Liver (tissue), 9 donors: ENCODE measurements around the gene UTP4. TPM values are rescaled to one million over a fixed set of nuclear protein-coding genes. Genes with fewer than 3 reads are reported as not detected.

Source experiments
- DNase-seq: peaks from one replicate; pipeline ENCODE4 v3.0.0-alpha.2; 2017; ENCODE audit warnings: low spot score
- H3K27ac ChIP-seq, 2 donors: one replicate each; pipeline ENCODE4 v1.7.0; 2013; ENCODE audit warnings: inconsistent platforms in 2 of 2, low read length in 2 of 2, control low read depth in 1 of 2, low read depth in 1 of 2, mild to moderate bottlenecking in 1 of 2
- H3K27me3 ChIP-seq, 4 donors: one replicate each; pipeline versions ENCODE4 v1.6.1 to v1.7.0; 2013; ENCODE audit warnings: low read length in 3 of 4, inconsistent platforms in 1 of 4, mild to moderate bottlenecking in 1 of 4, moderate library complexity in 1 of 4; ENCODE audit not compliant: control insufficient read depth in 4 of 4, insufficient read depth in 4 of 4
- H3K36me3 ChIP-seq, 4 donors: one replicate each; pipeline versions ENCODE4 v1.6.1 to v1.7.0; 2013; ENCODE audit warnings: low read length in 3 of 4, mild to moderate bottlenecking in 3 of 4, low read depth in 1 of 4, moderate library complexity in 1 of 4; ENCODE audit not compliant: control insufficient read depth in 4 of 4, insufficient read depth in 3 of 4
- H3K4me1 ChIP-seq, 4 donors: one replicate each; pipeline versions ENCODE4 v1.6.1 to v1.7.0; 2013; ENCODE audit warnings: low read length in 3 of 4, mild to moderate bottlenecking in 3 of 4, moderate library complexity in 1 of 4; ENCODE audit not compliant: control insufficient read depth in 4 of 4, insufficient read depth in 4 of 4
- H3K4me3 ChIP-seq, 3 donors: one replicate each; pipeline versions ENCODE4 v1.6.1 to v1.7.0; 2013; ENCODE audit warnings: low read length in 3 of 3, control low read depth in 1 of 3, low read depth in 1 of 3, mild to moderate bottlenecking in 1 of 3
- H3K9ac ChIP-seq, 2 donors: one replicate each; pipeline ENCODE4 v1.7.0; 2013; ENCODE audit warnings: low read length in 2 of 2, mild to moderate bottlenecking in 2 of 2, moderate library complexity in 2 of 2, control low read depth in 1 of 2, low read depth in 1 of 2
- H3K9me3 ChIP-seq, 4 donors: one replicate each; pipeline versions ENCODE4 v1.6.1 to v1.7.0; 2013; ENCODE audit warnings: low read length in 3 of 4; ENCODE audit not compliant: control insufficient read depth in 4 of 4
- EGR1 ChIP-seq, 2 donors: IDR thresholded peaks; 2 replicates each; pipeline ENCODE4 v1.6.1; 2016 to 2018; ENCODE audit warnings: antibody characterized with exemption in 2 of 2, low read depth in 2 of 2
- FOXA1 ChIP-seq: IDR thresholded peaks from 2 replicates; pipeline ENCODE4 v1.6.1; 2016; ENCODE audit warnings: antibody characterized with exemption
- FOXA2 ChIP-seq: IDR thresholded peaks from 2 replicates; pipeline ENCODE4 v1.6.1; 2016; ENCODE audit warnings: antibody characterized with exemption
- GABPA ChIP-seq, 2 donors: IDR thresholded peaks in 1 of 2; conservative IDR thresholded peaks in 1 of 2; 2 replicates each; pipeline ENCODE4 v1.6.1; 2016; ENCODE audit warnings: antibody characterized with exemption in 2 of 2, mild to moderate bottlenecking in 1 of 2, moderate library complexity in 1 of 2
- HNF4A ChIP-seq, 2 donors: conservative IDR thresholded peaks; 2 replicates each; pipeline ENCODE4 v1.6.1; 2016; ENCODE audit warnings: antibody characterized with exemption in 2 of 2, mild to moderate bottlenecking in 2 of 2
- HNF4G ChIP-seq: IDR thresholded peaks from 2 replicates; pipeline ENCODE4 v1.6.1; 2016; ENCODE audit warnings: antibody characterized with exemption
- JUND ChIP-seq, 2 donors: IDR thresholded peaks; 2 replicates each; pipeline ENCODE4 v1.6.1; 2016; ENCODE audit warnings: antibody characterized with exemption in 2 of 2
- NR2F2 ChIP-seq: IDR thresholded peaks from 2 replicates; pipeline ENCODE4 v1.6.1; 2016; ENCODE audit warnings: antibody characterized with exemption
- RAD21 ChIP-seq, 2 donors: IDR thresholded peaks; 2 replicates each; pipeline ENCODE4 v1.6.1; 2016; ENCODE audit warnings: antibody characterized with exemption in 2 of 2, mild to moderate bottlenecking in 2 of 2
- REST ChIP-seq: IDR thresholded peaks from 2 replicates; pipeline ENCODE4 v1.6.1; 2016; ENCODE audit warnings: antibody characterized with exemption, mild to moderate bottlenecking
- RXRA ChIP-seq, 2 donors: IDR thresholded peaks; 2 replicates each; pipeline ENCODE4 v1.6.1; 2017 to 2018; ENCODE audit warnings: antibody characterized with exemption in 2 of 2, mild to moderate bottlenecking in 1 of 2
- SP1 ChIP-seq: IDR thresholded peaks from 2 replicates; pipeline ENCODE4 v1.6.1; 2018; ENCODE audit warnings: antibody characterized with exemption, mild to moderate bottlenecking
- TAF1 ChIP-seq: conservative IDR thresholded peaks from 2 replicates; pipeline ENCODE4 v1.6.1; 2016; ENCODE audit warnings: antibody characterized with exemption, mild to moderate bottlenecking
- YY1 ChIP-seq: IDR thresholded peaks from 2 replicates; pipeline ENCODE4 v1.6.1; 2016; ENCODE audit warnings: antibody characterized with exemption, mild to moderate bottlenecking
- WGBS: extraction: QIAGEN DNeasy Blood & Tissue Kit; methylation state at CpG from one replicate; pipeline ENCODE4 v1.1.7; 2013; 5-methylcytosine and 5-hydroxymethylcytosine counted together
- polyA plus RNA-seq, 2 donors: library from polyadenylated mRNA; stranded (reverse) in 1 of 2; unstranded in 1 of 2; fragments of 200-250 nt in 1 of 2; fragments of >200 nt in 1 of 2; fragmentation: Nextera tagmentation in 1 of 2; extraction: Ambion mirVana in 1 of 2; gene quantifications; one replicate each; pipeline versions ENCODE4 v1.2.1 to v1.2.3, GENCODE V29; 2013 to 2015
- total RNA-seq, 2 donors: library from RNA; depleted of rRNA; stranded (reverse); fragments of >200 nt; gene quantifications; one replicate each; pipeline ENCODE4 v1.2.3, GENCODE V29; 2014
- TF ChIP-seq, protein P1 (sequence below): fragments of 150-350 bp; IDR thresholded peaks from 2 replicates; pipeline ENCODE4 v1.5.1; 2017; ENCODE audit warnings: improper control_type of control experiment, low read depth, low read length; ENCODE audit not compliant: missing input control
- TF ChIP-seq, protein P2 (sequence below): IDR thresholded peaks from 2 replicates; pipeline ENCODE4 v1.6.1; 2016; ENCODE audit warnings: antibody characterized with exemption
- donor health status: healthy.
- donor health status: healthy.
- donor health status: healthy.
- donor health status: healthy.
- donor health status: healthy.

The UTP4 gene
- total and polyA plus RNA-seq, 4 donors: 11.3 to 13.8 (median 12.4) TPM

GRCh38 chr16:69186642-69187445, 54.4 kb downstream of the UTP4 start, which contains the start of gene SNTB2 (continued):
- TF ChIP-seq, protein P1, sequence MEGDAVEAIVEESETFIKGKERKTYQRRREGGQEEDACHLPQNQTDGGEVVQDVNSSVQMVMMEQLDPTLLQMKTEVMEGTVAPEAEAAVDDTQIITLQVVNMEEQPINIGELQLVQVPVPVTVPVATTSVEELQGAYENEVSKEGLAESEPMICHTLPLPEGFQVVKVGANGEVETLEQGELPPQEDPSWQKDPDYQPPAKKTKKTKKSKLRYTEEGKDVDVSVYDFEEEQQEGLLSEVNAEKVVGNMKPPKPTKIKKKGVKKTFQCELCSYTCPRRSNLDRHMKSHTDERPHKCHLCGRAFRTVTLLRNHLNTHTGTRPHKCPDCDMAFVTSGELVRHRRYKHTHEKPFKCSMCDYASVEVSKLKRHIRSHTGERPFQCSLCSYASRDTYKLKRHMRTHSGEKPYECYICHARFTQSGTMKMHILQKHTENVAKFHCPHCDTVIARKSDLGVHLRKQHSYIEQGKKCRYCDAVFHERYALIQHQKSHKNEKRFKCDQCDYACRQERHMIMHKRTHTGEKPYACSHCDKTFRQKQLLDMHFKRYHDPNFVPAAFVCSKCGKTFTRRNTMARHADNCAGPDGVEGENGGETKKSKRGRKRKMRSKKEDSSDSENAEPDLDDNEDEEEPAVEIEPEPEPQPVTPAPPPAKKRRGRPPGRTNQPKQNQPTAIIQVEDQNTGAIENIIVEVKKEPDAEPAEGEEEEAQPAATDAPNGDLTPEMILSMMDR: no peak
- TF ChIP-seq YY1 (peak; percentile 85), HNF4A (conservative IDR thresholded peaks at IDR 0.05) (no peak), SP1 (peak; percentile 40), FOXA2 (no peak)

DNA sequence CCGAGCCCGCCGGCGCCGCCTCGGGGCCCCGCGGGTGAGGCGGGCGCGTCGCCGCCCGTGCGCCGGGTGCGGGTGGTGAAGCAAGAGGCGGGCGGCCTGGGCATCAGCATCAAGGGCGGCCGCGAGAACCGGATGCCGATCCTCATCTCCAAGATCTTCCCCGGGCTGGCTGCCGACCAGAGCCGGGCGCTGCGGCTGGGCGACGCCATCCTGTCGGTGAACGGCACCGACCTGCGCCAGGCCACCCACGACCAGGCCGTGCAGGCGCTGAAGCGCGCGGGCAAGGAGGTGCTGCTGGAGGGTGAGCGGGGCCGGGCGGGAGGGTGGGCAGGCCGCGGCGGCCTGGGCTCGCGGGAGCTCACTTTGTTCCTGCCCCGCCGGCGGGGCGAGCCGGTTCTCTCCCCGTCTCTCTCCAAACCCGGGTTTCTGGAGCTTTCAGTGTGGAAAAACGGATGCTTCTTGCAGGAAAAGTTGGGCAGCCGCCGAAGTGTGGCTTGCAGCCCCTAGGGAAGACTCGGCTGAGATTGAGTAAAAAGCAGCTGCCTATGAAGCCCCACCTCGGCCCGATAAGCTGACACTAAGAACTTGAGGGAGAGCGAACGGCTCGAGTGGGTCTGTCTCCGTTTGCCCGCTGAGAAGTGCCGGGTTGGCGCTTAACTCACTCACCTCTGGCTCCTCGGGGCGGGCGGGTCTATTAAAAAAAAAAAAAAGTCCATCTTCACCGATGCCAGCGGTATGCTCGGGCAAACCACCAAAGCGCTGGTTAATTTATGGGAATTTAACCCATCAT, 55.2 kb downstream of the UTP4 start:
- peak overlapping the region; percentile 42 to 86 for H3K9ac ChIP-seq
- no peaks in the 10 kb centered on the region for H3K36me3 ChIP-seq
- DNase-seq: peak; percentile 51
- H3K4me1 ChIP-seq: peaks cover 0 to 15% (median 13%) of the 10 kb centered on the region in 4 donors
- peak; percentile 15 for TF ChIP-seq YY1
- no peak for TF ChIP-seq FOXA2
- WGBS: under 1% methylated on average over 76 of the region's 76 CpGs
- peak overlapping the region; percentile 73 to 82 for H3K27ac ChIP-seq
- no peaks in the 10 kb centered on the region for H3K27me3 ChIP-seq
- peak overlapping the region; percentile 22 to 96 (median 74) for H3K4me3 ChIP-seq
- H3K9me3 ChIP-seq: no peaks in the 10 kb centered on the region

DNA sequence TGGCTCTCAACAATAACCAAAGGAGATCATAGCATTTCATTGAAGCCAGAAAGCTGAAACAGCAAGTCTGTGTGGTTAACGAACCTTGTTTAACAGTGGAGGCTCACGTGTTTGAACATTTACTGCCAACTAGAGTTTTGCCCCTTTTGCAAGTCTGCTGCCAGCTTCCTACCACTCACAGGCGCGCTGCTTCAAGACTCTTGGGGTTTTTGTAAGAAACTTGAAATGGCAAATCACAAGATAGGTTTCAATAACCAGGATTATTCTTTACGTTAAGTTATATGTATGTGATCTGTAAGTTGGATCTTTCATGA, 55.7 kb downstream of the UTP4 start:
- DNase-seq: no peak
- H3K27me3 ChIP-seq: no peaks in the 10 kb centered on the region
- peak overlapping the region; percentile 22 to 96 (median 74) for H3K4me3 ChIP-seq
- H3K27ac ChIP-seq: peak overlapping the region; percentile 19 to 50
- peak overlapping the region; percentile 42 to 86 for H3K9ac ChIP-seq
- peaks cover 0 to 15% (median 13%) of the 10 kb centered on the region in 4 donors for H3K4me1 ChIP-seq
- peak in 1 of 2 donors; percentile 13 for TF ChIP-seq HNF4A (conservative IDR thresholded peaks at IDR 0.05)
- no peak for TF ChIP-seq FOXA2
- TF ChIP-seq RXRA (IDR thresholded peaks at IDR 0.05): peak in 1 of 2 donors; percentile 35
- TF ChIP-seq RAD21 (IDR thresholded peaks at IDR 0.05): peak in 1 of 2 donors; percentile 8
- H3K9me3 ChIP-seq: no peaks in the 10 kb centered on the region
- WGBS: 5% methylated on average over 5 of the region's 5 CpGs
- H3K36me3 ChIP-seq: no peaks in the 10 kb centered on the region

DNA sequence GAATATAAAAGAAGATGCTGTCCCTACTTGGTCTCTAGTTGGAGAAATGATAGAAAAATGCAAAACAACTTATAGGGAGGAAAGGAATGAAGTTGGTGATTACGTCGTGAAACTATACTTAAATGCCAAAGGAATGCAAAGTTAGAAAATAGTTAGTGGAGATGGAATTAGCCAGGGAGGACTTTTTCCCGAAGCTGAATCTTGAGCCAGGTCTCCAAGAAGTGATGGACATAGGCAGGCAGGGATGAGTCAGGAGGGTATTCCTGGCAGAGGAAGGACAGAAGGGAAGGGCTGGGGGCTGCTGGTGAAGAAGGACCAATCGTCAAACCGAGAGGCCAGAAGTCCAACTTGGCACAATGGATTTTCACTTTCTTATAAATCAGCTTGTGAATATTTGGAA, 56.3 kb downstream of the UTP4 start:
- H3K4me1 ChIP-seq: peaks cover 0 to 15% (median 13%) of the 10 kb centered on the region in 4 donors
- H3K27ac ChIP-seq: no peak overlapping the region
- no peaks in the 10 kb centered on the region for H3K9me3 ChIP-seq
- peak overlapping the region in 1 of 3 donors; percentile 96 for H3K4me3 ChIP-seq
- DNase-seq: no peak
- H3K27me3 ChIP-seq: no peaks in the 10 kb centered on the region
- 69% methylated on average over 5 of the region's 5 CpGs for WGBS
- no peaks in the 10 kb centered on the region for H3K36me3 ChIP-seq
- peak overlapping the region in 1 of 2 donors; percentile 86 for H3K9ac ChIP-seq
- no peak for TF ChIP-seq RXRA (IDR thresholded peaks at IDR 0.05)
- TF ChIP-seq SP1: no peak
- TF ChIP-seq EGR1 (IDR thresholded peaks at IDR 0.05; ENCODE audit: low read depth in 2 of 2): no peak
- TF ChIP-seq JUND (IDR thresholded peaks at IDR 0.05): no peak
- no peak for TF ChIP-seq FOXA2
- TF ChIP-seq YY1: no peak
- TF ChIP-seq REST: no peak
- TF ChIP-seq GABPA (IDR thresholded peaks at IDR 0.05 in 1 of 2, conservative IDR thresholded peaks at IDR 0.05 in 1 of 2): no peak
- no peak for TF ChIP-seq HNF4G
- no peak for TF ChIP-seq NR2F2
- TF ChIP-seq, protein P2, sequence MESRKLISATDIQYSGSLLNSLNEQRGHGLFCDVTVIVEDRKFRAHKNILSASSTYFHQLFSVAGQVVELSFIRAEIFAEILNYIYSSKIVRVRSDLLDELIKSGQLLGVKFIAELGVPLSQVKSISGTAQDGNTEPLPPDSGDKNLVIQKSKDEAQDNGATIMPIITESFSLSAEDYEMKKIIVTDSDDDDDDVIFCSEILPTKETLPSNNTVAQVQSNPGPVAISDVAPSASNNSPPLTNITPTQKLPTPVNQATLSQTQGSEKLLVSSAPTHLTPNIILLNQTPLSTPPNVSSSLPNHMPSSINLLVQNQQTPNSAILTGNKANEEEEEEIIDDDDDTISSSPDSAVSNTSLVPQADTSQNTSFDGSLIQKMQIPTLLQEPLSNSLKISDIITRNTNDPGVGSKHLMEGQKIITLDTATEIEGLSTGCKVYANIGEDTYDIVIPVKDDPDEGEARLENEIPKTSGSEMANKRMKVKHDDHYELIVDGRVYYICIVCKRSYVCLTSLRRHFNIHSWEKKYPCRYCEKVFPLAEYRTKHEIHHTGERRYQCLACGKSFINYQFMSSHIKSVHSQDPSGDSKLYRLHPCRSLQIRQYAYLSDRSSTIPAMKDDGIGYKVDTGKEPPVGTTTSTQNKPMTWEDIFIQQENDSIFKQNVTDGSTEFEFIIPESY: no peak
- TF ChIP-seq FOXA1: no peak
- TF ChIP-seq RAD21 (IDR thresholded peaks at IDR 0.05): no peak
- no peak for TF ChIP-seq TAF1
